Measurements from ENCODE around the gene AGMAT.

GRCh38 chr1:15583016-15583706 lies 1.7 kb downstream of the AGMAT start:
- TF ChIP-seq CTCF (IDR thresholded peaks at IDR 0.05) (no peak), POLR2A (IDR thresholded peaks at IDR 0.05) (no peak)

All from upper lobe of left lung (tissue), 4 donors.